NCI-H774 (cell line): ENCODE results near the gene DENND6B.
A peak's percentile ranks its signal among the peaks of the same experiment; 100 is the strongest.

Source experiments
- DNase-seq: peaks from one replicate; lab custom pipeline; 2025; lab: John Stamatoyannopoulos, UW

The DENND6B gene

GRCh38 chr22:50316114-50317065, 10.4 kb downstream of the DENND6B start:
- no peak for DNase-seq

GRCh38 chr22:50315289-50316113, 11.3 kb downstream of the DENND6B start:
- no peak for DNase-seq

- no peak for DNase-seq
Measured at GRCh38 chr22:50314455-50315288, 12.1 kb downstream of the DENND6B start.

GRCh38 chr22:50314081-50314454, 12.7 kb downstream of the DENND6B start:
- no peak for DNase-seq

- DNase-seq: no peak
Measured at GRCh38 chr22:50313600-50313999, 13.2 kb downstream of the DENND6B start.

GRCh38 chr22:50313021-50313420, 13.8 kb downstream of the DENND6B start:
- no peak for DNase-seq

- DNase-seq: no peak
Measured at GRCh38 chr22:50312371-50312770, 14.4 kb downstream of the DENND6B start.

GRCh38 chr22:50311606-50312351, 15.0 kb downstream of the DENND6B start:
- DNase-seq: no peak

GRCh38 chr22:50310949-50311444, 15.8 kb downstream of the DENND6B start:
- no peak for DNase-seq

- no peak for DNase-seq
Measured at GRCh38 chr22:50310031-50310722, 16.6 kb downstream of the DENND6B start.

GRCh38 chr22:50309601-50309991, 17.2 kb downstream of the DENND6B start:
- no peak for DNase-seq

GRCh38 chr22:50308986-50309600, 17.7 kb downstream of the DENND6B start:
- no peak for DNase-seq

GRCh38 chr22:50308597-50308935, 18.2 kb downstream of the DENND6B start:
- no peak for DNase-seq

- no peak for DNase-seq
Measured at GRCh38 chr22:50307890-50308596, 18.8 kb downstream of the DENND6B start.

GRCh38 chr22:50306753-50307749, 19.8 kb downstream of the DENND6B start, which contains the start of gene PLXNB2:
Gene PLXNB2, minus strand, starts transcription at chr22:50307646. Its CDS starts 17,062 bp downstream, at chr22:50290584.
- peak; percentile 72 for DNase-seq

- peak; percentile 21 for DNase-seq
Measured at GRCh38 chr22:50305923-50306566, 20.8 kb downstream of the DENND6B start.

GRCh38 chr22:50305393-50305922, 21.4 kb downstream of the DENND6B start:
- DNase-seq: no peak
